ENCODE data around the gene CCNY. TPM values are rescaled to one million over a fixed set of nuclear protein-coding genes. Genes with fewer than 3 reads are reported as not detected.
A peak's percentile ranks its signal among the peaks of the same experiment; 100 is the strongest.

The CCNY gene
- total RNA-seq, 2 experiments from 2014 or later: 37.0 to 55.8 TPM

DNA sequence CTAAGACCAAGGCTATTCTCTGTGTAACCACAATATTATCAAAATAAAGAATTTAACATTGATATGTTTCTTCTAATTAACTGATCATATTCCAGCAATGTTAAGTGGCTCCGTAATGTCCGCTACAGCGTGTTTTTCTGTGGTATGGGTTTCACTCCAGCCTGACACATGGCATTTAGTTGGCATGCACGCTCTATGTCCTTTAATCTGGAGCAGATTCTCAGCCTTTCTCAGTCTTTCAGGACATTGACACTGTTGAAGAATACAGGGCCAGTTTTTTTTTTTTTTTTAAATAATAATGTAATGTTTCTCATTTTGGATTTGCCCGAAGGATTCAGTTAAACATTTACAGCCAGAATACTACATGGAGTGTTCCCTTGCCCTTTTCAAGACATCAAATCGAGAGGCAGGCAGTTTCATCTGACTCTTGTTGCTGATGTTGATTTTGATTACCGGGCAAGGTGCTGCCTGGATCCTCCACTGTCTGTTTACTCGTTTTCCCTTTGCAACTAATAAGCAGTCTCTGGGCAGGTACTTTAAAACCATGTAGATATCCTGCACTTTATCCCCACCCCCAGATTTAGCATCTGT lies 171.3 kb downstream of the CCNY start:
- Histone ChIP-seq H3K4me2 (ENCODE audit: low read length) (no peak overlapping the region), H3K9me3 (ENCODE audit: low read length) (no peaks in the 10 kb centered on the region), H2AFZ (ENCODE audit: low read length) (no peak overlapping the region), H3K4me1 (ENCODE audit: insufficient read depth, low read length, poor library complexity, severe bottlenecking) (peaks cover 64% of the 10 kb centered on the region), H3K27ac (ENCODE audit: low read depth, low read length, poor library complexity, severe bottlenecking) (no peak overlapping the region), H3K9me2 (ENCODE audit: insufficient read depth, low read length) (no peaks in the 10 kb centered on the region), H3K4me3 (ENCODE audit: low read depth, low read length, poor library complexity, severe bottlenecking) (no peak overlapping the region), H4K20me1 (ENCODE audit: insufficient read depth, low read length) (no peaks in the 10 kb centered on the region), H3K79me2 (ENCODE audit: insufficient read depth, low read depth, low read length) (0 out of 2 replicates have a peak, but pooled peaks cover 3% of the 10 kb centered on the region), H3K36me3 (ENCODE audit: insufficient read depth, low read length) (no peaks in the 10 kb centered on the region)
- no peak for TF ChIP-seq EZH2phosphoT487 (IDR thresholded peaks at IDR 0.05; ENCODE audit: borderline replicate concordance, low read depth, low read length)
- TF ChIP-seq, protein P1, sequence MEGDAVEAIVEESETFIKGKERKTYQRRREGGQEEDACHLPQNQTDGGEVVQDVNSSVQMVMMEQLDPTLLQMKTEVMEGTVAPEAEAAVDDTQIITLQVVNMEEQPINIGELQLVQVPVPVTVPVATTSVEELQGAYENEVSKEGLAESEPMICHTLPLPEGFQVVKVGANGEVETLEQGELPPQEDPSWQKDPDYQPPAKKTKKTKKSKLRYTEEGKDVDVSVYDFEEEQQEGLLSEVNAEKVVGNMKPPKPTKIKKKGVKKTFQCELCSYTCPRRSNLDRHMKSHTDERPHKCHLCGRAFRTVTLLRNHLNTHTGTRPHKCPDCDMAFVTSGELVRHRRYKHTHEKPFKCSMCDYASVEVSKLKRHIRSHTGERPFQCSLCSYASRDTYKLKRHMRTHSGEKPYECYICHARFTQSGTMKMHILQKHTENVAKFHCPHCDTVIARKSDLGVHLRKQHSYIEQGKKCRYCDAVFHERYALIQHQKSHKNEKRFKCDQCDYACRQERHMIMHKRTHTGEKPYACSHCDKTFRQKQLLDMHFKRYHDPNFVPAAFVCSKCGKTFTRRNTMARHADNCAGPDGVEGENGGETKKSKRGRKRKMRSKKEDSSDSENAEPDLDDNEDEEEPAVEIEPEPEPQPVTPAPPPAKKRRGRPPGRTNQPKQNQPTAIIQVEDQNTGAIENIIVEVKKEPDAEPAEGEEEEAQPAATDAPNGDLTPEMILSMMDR (conservative IDR thresholded peaks at IDR 0.05; ENCODE audit: low read length): no peak
- no peak for DNase-seq (ENCODE audit: low spot score)
- POLR2A ChIA-PET: no interaction called here
- CTCF ChIA-PET (ENCODE audit: unreplicated experiment): no interaction called here
- intact Hi-C loops (cut with micrococcal nuclease; ENCODE audit: unreplicated experiment): no loop called here
- BruUV-seq (replicated peaks): no TSS peak

DNA sequence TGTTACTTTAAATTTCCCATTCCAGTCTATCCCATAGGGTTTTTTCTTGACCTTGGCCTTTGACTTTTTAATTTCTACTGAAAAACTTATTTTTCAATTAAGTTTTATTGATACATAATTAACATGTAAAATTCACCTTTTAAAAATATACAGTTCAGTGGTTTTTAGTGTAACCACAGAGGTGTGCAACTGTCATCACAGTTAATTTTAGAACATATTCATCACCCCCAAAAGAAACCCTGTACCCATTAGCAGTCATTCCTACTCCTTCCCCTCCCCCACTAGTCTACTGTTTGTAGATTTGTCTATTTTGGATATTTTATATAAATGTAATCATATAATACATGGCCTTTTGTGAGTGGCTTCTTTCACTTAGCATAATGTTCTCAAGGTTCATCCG lies 172.3 kb downstream of the CCNY start:
- H3K4me1 ChIP-seq (ENCODE audit: insufficient read depth, low read length, poor library complexity, severe bottlenecking): peaks cover 62% of the 10 kb centered on the region
- H3K79me2 ChIP-seq (ENCODE audit: insufficient read depth, low read depth, low read length): 0 out of 2 replicates have a peak, but pooled peaks cover 3% of the 10 kb centered on the region
- no TSS peak for BruUV-seq (replicated peaks)
- DNase-seq (ENCODE audit: low spot score): no peak
- H3K27ac ChIP-seq (ENCODE audit: low read depth, low read length, poor library complexity, severe bottlenecking): no peak overlapping the region
- CTCF ChIA-PET (ENCODE audit: unreplicated experiment): no interaction called here
- POLR2A ChIA-PET: no interaction called here
- H4K20me1 ChIP-seq (ENCODE audit: insufficient read depth, low read length): no peaks in the 10 kb centered on the region
- intact Hi-C loops (cut with micrococcal nuclease; ENCODE audit: unreplicated experiment): no loop called here
- H2AFZ ChIP-seq (ENCODE audit: low read length): no peak overlapping the region
- H3K36me3 ChIP-seq (ENCODE audit: insufficient read depth, low read length): no peaks in the 10 kb centered on the region
- no peak overlapping the region for H3K4me3 ChIP-seq (ENCODE audit: low read depth, low read length, poor library complexity, severe bottlenecking)
- TF ChIP-seq, protein P1 (conservative IDR thresholded peaks at IDR 0.05; ENCODE audit: low read length): no peak
- TF ChIP-seq EZH2phosphoT487 (IDR thresholded peaks at IDR 0.05; ENCODE audit: borderline replicate concordance, low read depth, low read length): no peak
- H3K9me2 ChIP-seq (ENCODE audit: insufficient read depth, low read length): no peaks in the 10 kb centered on the region
- no peaks in the 10 kb centered on the region for H3K9me3 ChIP-seq (ENCODE audit: low read length)
- peak overlapping the region; percentile 41 for H3K4me2 ChIP-seq (ENCODE audit: low read length)

DNA sequence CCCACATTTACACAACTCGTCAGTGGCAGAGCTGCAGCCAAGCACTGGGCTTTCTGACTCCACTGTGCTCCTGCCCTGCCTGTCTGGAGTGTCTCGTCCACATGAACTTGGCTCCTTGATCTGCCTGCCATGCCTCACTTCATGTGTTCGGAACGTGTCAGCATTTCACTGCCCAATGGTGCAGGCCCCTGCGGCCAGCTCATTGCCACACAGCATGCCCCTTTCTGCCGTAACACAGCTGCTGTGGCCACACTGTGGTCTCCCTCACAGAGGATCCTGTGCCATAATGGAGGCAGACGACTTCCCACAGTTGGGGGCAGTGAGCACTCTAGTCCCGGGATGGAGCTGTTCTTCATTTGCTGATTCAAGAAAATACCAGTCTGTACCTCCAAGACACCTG lies 174.6 kb downstream of the CCNY start:
- no peak overlapping the region for H3K4me3 ChIP-seq (ENCODE audit: low read depth, low read length, poor library complexity, severe bottlenecking)
- no peaks in the 10 kb centered on the region for H3K36me3 ChIP-seq (ENCODE audit: insufficient read depth, low read length)
- TF ChIP-seq, protein P1 (conservative IDR thresholded peaks at IDR 0.05; ENCODE audit: low read length): no peak
- TF ChIP-seq EZH2phosphoT487 (IDR thresholded peaks at IDR 0.05; ENCODE audit: borderline replicate concordance, low read depth, low read length): no peak
- peaks cover 57% of the 10 kb centered on the region for H3K4me1 ChIP-seq (ENCODE audit: insufficient read depth, low read length, poor library complexity, severe bottlenecking)
- H3K4me2 ChIP-seq (ENCODE audit: low read length): no peak overlapping the region
- BruUV-seq (replicated peaks): no TSS peak
- no peak overlapping the region for H2AFZ ChIP-seq (ENCODE audit: low read length)
- H3K9me2 ChIP-seq (ENCODE audit: insufficient read depth, low read length): no peaks in the 10 kb centered on the region
- ChIA-PET POLR2A (interaction anchor here (0.6 to 0.9 kb wide), 2 partner anchors 14 to 26 kb away, joined by 3 to 4 read pairs; no protein-coding TSS in a partner anchor), CTCF (ENCODE audit: unreplicated experiment) (no interaction called here)
- peaks cover 8% of the 10 kb centered on the region; the same call in 1 of the 2 replicates for H4K20me1 ChIP-seq (ENCODE audit: insufficient read depth, low read length)
- H3K9me3 ChIP-seq (ENCODE audit: low read length): no peaks in the 10 kb centered on the region
- intact Hi-C loops (cut with micrococcal nuclease; ENCODE audit: unreplicated experiment): no loop called here
- no peak for DNase-seq (ENCODE audit: low spot score)
- 0 out of 2 replicates have a peak, but pooled peaks cover 3% of the 10 kb centered on the region for H3K79me2 ChIP-seq (ENCODE audit: insufficient read depth, low read depth, low read length)
- no peak overlapping the region for H3K27ac ChIP-seq (ENCODE audit: low read depth, low read length, poor library complexity, severe bottlenecking)

Data from OCI-LY7 (cell line).